GM12864 (cell line): ENCODE results near the gene ASS1.
"Not testable (repeated sequence)": the region's sequence is repeated elsewhere in the genome, so short reads cannot be mapped to it uniquely, and the experiment has no call there.

ENCODE experiments used
- DNase-seq: peaks from one replicate; pipeline ENCODE4 v3.0.0-alpha.2; 2011; ENCODE audit warnings: low read depth
- H3K4me3 ChIP-seq: 2 replicates; pipeline ENCODE4 v1.5.1; 2011; ENCODE audit warnings: mild to moderate bottlenecking, low read depth, low read length, control low read depth
- CTCF ChIP-seq: IDR thresholded peaks from 2 replicates; pipeline ENCODE4 v1.5.1; 2011; ENCODE audit warnings: low read depth, mild to moderate bottlenecking, moderate library complexity, low read length, control low read depth, inconsistent platforms; ENCODE audit errors: missing control alignments

The ASS1 gene

GRCh38 chr9:130444565-130445221, at the start of gene ASS1:
Gene ASS1 (plus strand): TSS chr9:130444961. CDS start chr9:130452229, 7,268 bp downstream.
- no peak for DNase-seq
- TF ChIP-seq CTCF = no peak
- H3K4me3 ChIP-seq = peak within 1 kb of the TSS; percentile 6

DNA sequence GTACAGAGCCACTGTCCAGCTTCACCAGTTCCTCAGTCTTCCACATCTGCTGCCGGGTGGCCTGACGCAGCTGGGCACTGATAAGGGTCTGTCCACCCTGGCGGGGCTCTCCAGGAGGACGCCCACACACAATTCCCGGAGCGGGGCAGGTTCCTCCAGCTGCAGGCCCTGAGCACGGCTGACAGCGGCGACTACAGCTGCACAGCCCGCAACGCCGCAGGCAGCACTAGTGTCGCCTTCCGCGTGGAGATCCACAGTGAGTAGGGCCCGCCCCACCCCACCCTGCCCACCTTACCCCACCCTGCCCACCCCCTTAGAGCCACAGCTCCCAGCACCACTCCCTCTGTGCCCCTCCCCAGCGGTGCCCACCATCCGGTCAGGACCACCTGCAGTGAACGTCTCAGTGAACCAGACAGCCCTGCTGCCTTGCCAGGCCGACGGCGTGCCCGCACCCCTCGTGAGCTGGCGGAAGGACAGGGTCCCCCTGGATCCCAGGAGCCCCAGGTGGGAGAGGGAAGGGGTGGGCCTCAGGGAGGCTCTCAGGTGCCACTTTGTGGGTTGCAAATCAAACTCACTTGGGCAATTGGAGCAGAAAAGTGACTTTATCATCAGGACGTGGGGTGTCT, 48.8 kb upstream of the ASS1 start:
- H3K4me3 ChIP-seq = no peak overlapping the region
- DNase-seq = no peak
- TF ChIP-seq CTCF = no peak

GRCh38 chr9:130396581-130396980, 48.2 kb upstream of the ASS1 start:
- no peak for TF ChIP-seq CTCF
- no peak for DNase-seq
- H3K4me3 ChIP-seq = no peak overlapping the region

GRCh38 chr9:130398487-130399240, 46.1 kb upstream of the ASS1 start:
- no peak for TF ChIP-seq CTCF

GRCh38 chr9:130399768-130400167, 45.0 kb upstream of the ASS1 start:
- no peak for DNase-seq

More at GRCh38 chr9:130398487-130399240, 46.1 kb upstream of the ASS1 start:
- H3K4me3 ChIP-seq = no peak overlapping the region
- DNase-seq = no peak

GRCh38 chr9:130400870-130401269, 43.9 kb upstream of the ASS1 start:
- H3K4me3 ChIP-seq = no peak overlapping the region
- no peak for DNase-seq
- no peak for TF ChIP-seq CTCF

More at GRCh38 chr9:130399768-130400167, 45.0 kb upstream of the ASS1 start:
- no peak for TF ChIP-seq CTCF
- no peak overlapping the region for H3K4me3 ChIP-seq

GRCh38 chr9:130401742-130402141, 43.0 kb upstream of the ASS1 start:
- not testable (repeated sequence) for DNase-seq, H3K4me3 ChIP-seq
